Cardiac muscle cell (in vitro differentiated cells and primary cell): ENCODE results near the gene NAT9. TPM values are rescaled to one million over a fixed set of nuclear protein-coding genes. Genes with fewer than 3 reads are reported as not detected.
A peak's percentile ranks its signal among the peaks of the same experiment; 100 is the strongest.

ENCODE experiments used
- DNase-seq, 2 donors: peaks; one replicate each; pipeline versions ENCODE4 v3.0.0 to v3.0.0-alpha.2; 2010 to 2017; ENCODE audit warnings: low read depth in 1 of 2, low spot score in 1 of 2
- H3K27ac ChIP-seq: fragments of 200-600 bp; sonication (generic); 2 replicates; pipeline ENCODE4 v1.5.1; 2016
- H3K27me3 ChIP-seq: fragments of 200-600 bp; sonication (generic); 2 replicates; pipeline ENCODE4 v1.6.0; 2016; ENCODE audit warnings: control low read depth
- H3K36me3 ChIP-seq: fragments of 200-600 bp; sonication (generic); 2 replicates; pipeline ENCODE4 v1.5.1; 2016; ENCODE audit warnings: control low read depth
- H3K4me1 ChIP-seq: fragments of 200-600 bp; sonication (generic); 2 replicates; pipeline ENCODE4 v1.8.1; 2017; ENCODE audit warnings: low read depth, mild to moderate bottlenecking, mixed run types
- H3K4me3 ChIP-seq: fragments of 200-600 bp; sonication (generic); 2 replicates; pipeline ENCODE4 v1.5.1; 2016; ENCODE audit warnings: mild to moderate bottlenecking
- H3K9me3 ChIP-seq: fragments of 200-600 bp; sonication (generic); 2 replicates; pipeline ENCODE4 v1.5.1; 2017; ENCODE audit warnings: low read depth, mild to moderate bottlenecking, control low read depth
- polyA plus RNA-seq: library from polyadenylated mRNA; unstranded; fragments of >200 nt; fragmentation: Nextera tagmentation; extraction: Ambion mirVana; gene quantifications from 2 replicates; pipeline ENCODE4 v1.2.1, GENCODE V29; 2016
- total RNA-seq: library from RNA; depleted of rRNA; stranded (reverse); fragments of >200 nt; gene quantifications from 2 replicates; pipeline ENCODE4 v1.2.3, GENCODE V29; 2016
- TF ChIP-seq, protein P1 (sequence below): IDR thresholded peaks from 2 replicates; pipeline ENCODE4 v1.5.1; 2012; ENCODE audit warnings: low read depth, mild to moderate bottlenecking, low read length

Gene NAT9
- total and polyA plus RNA-seq, 2 experiments from 2014 or later, result 56.2 to 73.1 TPM

- TF ChIP-seq, protein P1, sequence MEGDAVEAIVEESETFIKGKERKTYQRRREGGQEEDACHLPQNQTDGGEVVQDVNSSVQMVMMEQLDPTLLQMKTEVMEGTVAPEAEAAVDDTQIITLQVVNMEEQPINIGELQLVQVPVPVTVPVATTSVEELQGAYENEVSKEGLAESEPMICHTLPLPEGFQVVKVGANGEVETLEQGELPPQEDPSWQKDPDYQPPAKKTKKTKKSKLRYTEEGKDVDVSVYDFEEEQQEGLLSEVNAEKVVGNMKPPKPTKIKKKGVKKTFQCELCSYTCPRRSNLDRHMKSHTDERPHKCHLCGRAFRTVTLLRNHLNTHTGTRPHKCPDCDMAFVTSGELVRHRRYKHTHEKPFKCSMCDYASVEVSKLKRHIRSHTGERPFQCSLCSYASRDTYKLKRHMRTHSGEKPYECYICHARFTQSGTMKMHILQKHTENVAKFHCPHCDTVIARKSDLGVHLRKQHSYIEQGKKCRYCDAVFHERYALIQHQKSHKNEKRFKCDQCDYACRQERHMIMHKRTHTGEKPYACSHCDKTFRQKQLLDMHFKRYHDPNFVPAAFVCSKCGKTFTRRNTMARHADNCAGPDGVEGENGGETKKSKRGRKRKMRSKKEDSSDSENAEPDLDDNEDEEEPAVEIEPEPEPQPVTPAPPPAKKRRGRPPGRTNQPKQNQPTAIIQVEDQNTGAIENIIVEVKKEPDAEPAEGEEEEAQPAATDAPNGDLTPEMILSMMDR, result no peak
- peaks cover 30% of the 10 kb centered on the region for H3K4me1 ChIP-seq
- no peaks in the 10 kb centered on the region for H3K27me3 ChIP-seq
- H3K9me3 ChIP-seq, result no peaks in the 10 kb centered on the region
- H3K27ac ChIP-seq, result no peak overlapping the region
- DNase-seq, result peak in 1 of 2 donors; percentile 19
- H3K4me3 ChIP-seq, result no peak overlapping the region
- H3K36me3 ChIP-seq, result no peaks in the 10 kb centered on the region
Measured at GRCh38 chr17:74807441-74807840, 31.3 kb upstream of the NAT9 start.

DNA sequence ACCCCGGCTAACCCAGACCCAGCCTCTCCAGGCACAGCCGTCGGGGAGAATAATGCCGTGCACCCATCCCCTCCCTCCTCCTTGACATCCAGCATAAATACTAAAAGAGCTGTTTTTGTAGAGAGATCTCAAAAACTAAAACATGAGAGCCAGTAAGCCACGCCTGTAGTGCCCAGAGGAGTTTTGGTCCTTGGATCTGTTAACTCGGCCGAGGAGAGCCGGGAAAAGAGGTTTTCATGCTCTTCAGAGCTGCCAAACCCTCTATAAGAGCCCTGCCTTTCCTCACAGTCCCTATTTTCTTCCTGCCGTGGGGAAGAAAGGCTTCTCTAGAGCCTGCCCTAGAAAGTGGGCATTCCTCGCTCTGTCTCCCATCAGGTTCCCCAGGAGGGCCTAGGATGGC lies 30.2 kb upstream of the NAT9 start:
- H3K4me3 ChIP-seq, result no peak overlapping the region
- H3K36me3 ChIP-seq, result no peaks in the 10 kb centered on the region
- H3K27ac ChIP-seq, result no peak overlapping the region
- DNase-seq, result no peak
- H3K4me1 ChIP-seq, result peaks cover 30% of the 10 kb centered on the region
- TF ChIP-seq, protein P1, result no peak
- no peaks in the 10 kb centered on the region for H3K9me3 ChIP-seq
- no peaks in the 10 kb centered on the region for H3K27me3 ChIP-seq

GRCh38 chr17:74805591-74805991 lies 29.4 kb upstream of the NAT9 start:
- Histone ChIP-seq H3K27me3 (no peaks in the 10 kb centered on the region), H3K27ac (no peak overlapping the region), H3K9me3 (no peaks in the 10 kb centered on the region), H3K4me3 (no peak overlapping the region), H3K4me1 (peaks cover 23% of the 10 kb centered on the region), H3K36me3 (no peaks in the 10 kb centered on the region)
- TF ChIP-seq, protein P1, result no peak
- DNase-seq, result peak in 1 of 2 donors; percentile 45

DNA sequence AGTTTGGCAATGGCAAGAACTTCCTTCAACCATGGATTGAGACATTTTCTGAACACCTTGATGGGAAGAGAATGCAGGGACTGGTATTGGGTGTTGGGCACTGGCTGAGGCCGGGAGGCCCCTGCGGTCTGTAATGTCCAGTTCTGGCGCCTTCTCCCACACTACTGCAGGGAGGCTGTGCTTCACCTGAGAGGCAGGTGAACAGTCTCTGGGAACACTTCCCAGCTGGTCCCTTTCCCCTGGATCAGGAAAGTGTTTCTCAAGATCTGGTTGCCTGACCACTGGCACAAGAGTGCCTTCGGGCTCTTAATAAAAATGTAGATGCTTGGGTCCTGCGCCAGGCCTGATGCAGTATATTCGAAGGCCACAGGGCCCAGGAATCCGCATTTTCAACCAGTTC lies 28.5 kb upstream of the NAT9 start:
- TF ChIP-seq, protein P1, result no peak
- DNase-seq, result no peak
- Histone ChIP-seq H3K27ac (no peak overlapping the region), H3K4me3 (no peak overlapping the region), H3K27me3 (no peaks in the 10 kb centered on the region), H3K9me3 (no peaks in the 10 kb centered on the region), H3K36me3 (no peaks in the 10 kb centered on the region), H3K4me1 (peaks cover 23% of the 10 kb centered on the region)

DNA sequence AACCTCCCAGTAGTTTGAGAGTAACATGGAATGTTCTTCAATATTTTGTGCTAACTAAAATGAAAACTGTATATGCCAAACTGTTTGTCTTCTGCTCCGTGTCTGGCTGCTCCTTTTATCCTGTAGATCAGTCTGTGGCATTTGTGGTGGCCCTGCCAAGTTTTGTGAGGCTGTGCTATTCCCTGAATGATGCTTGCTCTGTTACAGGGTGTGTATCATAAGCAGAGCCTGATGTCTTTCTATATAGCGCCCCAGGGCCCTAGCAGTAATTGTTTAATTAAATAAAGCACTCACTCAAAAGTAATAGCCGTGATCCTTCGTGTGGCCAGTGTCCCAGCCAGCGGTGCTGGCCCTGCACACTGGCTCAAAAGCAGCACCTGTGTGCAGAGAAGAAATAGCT lies 27.8 kb upstream of the NAT9 start:
- H3K27me3 ChIP-seq, result no peaks in the 10 kb centered on the region
- H3K9me3 ChIP-seq, result no peaks in the 10 kb centered on the region
- H3K36me3 ChIP-seq, result no peaks in the 10 kb centered on the region
- no peak overlapping the region for H3K4me3 ChIP-seq
- DNase-seq, result no peak
- no peak overlapping the region for H3K27ac ChIP-seq
- TF ChIP-seq, protein P1, result no peak
- peaks cover 23% of the 10 kb centered on the region for H3K4me1 ChIP-seq
